NCI-H82 treated with DMSO at 0.1 percent for 48 hours (cell line): Measurements from ENCODE around the gene TUBGCP3.
"Not testable (repeated sequence)": the region's sequence is repeated elsewhere in the genome, so short reads cannot be mapped to it uniquely, and the experiment has no call there.

ENCODE experiments used
- DNase-seq: peaks from one replicate; lab custom pipeline; 2025; ENCODE audit not compliant: unreplicated experiment; lab: John Stamatoyannopoulos, UW

TUBGCP3 gene

GRCh38 chr13:112486386-112487126 is 101.4 kb downstream of the TUBGCP3 start:
- DNase-seq, result no peak

GRCh38 chr13:112485814-112486213 is 102.1 kb downstream of the TUBGCP3 start:
- DNase-seq, result not testable (repeated sequence)

GRCh38 chr13:112483299-112483698 is 104.7 kb downstream of the TUBGCP3 start:
- no peak for DNase-seq

- DNase-seq, result no peak
Observed at GRCh38 chr13:112481458-112481857, 106.5 kb downstream of the TUBGCP3 start.

- DNase-seq, result no peak
Observed at GRCh38 chr13:112479389-112479788, 108.6 kb downstream of the TUBGCP3 start.

GRCh38 chr13:112477070-112477619 is 110.8 kb downstream of the TUBGCP3 start:
- no peak for DNase-seq

- DNase-seq, result no peak
Observed at GRCh38 chr13:112475889-112476288, 112.1 kb downstream of the TUBGCP3 start.

GRCh38 chr13:112474869-112475268 is 113.1 kb downstream of the TUBGCP3 start:
- no peak for DNase-seq

GRCh38 chr13:112473818-112474217 is 114.1 kb downstream of the TUBGCP3 start:
- DNase-seq, result no peak

GRCh38 chr13:112469071-112469745 is 118.7 kb downstream of the TUBGCP3 start:
- DNase-seq, result no peak

GRCh38 chr13:112468069-112468468 is 119.9 kb downstream of the TUBGCP3 start:
- no peak for DNase-seq

- no peak for DNase-seq
Observed at GRCh38 chr13:112467236-112467635, 120.7 kb downstream of the TUBGCP3 start.

- no peak for DNase-seq
Observed at GRCh38 chr13:112466132-112467058, 121.6 kb downstream of the TUBGCP3 start.

GRCh38 chr13:112465251-112466131 is 122.5 kb downstream of the TUBGCP3 start:
- DNase-seq, result no peak

- no peak for DNase-seq
Observed at GRCh38 chr13:112464720-112465119, 123.2 kb downstream of the TUBGCP3 start.

GRCh38 chr13:112462408-112462807 is 125.5 kb downstream of the TUBGCP3 start:
- no peak for DNase-seq

GRCh38 chr13:112457485-112457884 is 130.5 kb downstream of the TUBGCP3 start:
- DNase-seq, result no peak

GRCh38 chr13:112457081-112457480 is 130.9 kb downstream of the TUBGCP3 start:
- DNase-seq, result no peak

- no peak for DNase-seq
Observed at GRCh38 chr13:112456138-112457056, 131.6 kb downstream of the TUBGCP3 start.
